GM12801 (cell line): ENCODE data around the gene ZNF778.

Experiments
- CTCF ChIP-seq: IDR thresholded peaks from one replicate; pipeline ENCODE4 v1.5.1; 2011; ENCODE audit warnings: control low read depth; ENCODE audit not compliant: insufficient read length; ENCODE audit errors: extremely low read depth

ZNF778 gene

DNA sequence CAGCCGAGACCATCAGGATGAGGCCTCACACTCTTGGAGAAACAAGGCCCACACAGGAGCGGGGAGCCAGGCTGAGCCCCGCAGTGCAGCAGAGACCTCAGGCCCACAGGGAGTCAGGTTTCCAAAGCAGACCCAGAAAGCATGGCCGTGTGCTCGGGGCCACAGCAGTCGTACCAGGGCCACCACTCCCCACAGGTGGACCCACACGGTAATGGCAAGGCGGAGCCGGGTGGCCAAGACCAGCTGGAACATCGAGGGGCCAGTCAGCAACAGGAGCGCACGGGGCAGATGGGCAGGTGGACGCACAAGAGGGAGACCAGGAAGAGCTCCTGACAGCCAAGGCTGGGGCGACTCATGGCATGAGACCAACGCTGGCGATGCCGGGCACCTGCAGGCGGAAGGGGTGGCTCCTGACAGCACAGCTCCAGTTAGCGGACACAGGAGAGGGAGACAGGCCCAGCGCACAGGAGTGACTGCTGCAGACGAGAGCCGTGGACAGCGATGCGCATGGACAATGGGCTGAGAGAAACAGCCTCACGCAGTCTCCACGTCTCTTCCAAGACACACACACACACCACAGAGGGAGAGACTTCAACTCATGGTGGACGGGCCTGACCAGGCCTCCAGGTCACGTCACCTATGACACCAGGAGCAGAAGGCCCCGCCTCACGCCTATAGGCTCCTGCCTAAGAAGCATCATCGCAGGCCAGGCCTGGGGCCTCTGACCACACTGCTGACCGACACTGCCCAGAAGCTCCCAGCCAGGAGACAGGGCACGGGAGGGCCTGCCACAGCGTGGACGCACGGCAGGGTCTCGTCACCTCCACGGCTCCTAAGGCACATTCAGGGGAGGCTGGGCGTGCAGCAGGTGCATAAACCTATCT lies 58.6 kb downstream of the ZNF778 start:
- no peak for TF ChIP-seq CTCF

DNA sequence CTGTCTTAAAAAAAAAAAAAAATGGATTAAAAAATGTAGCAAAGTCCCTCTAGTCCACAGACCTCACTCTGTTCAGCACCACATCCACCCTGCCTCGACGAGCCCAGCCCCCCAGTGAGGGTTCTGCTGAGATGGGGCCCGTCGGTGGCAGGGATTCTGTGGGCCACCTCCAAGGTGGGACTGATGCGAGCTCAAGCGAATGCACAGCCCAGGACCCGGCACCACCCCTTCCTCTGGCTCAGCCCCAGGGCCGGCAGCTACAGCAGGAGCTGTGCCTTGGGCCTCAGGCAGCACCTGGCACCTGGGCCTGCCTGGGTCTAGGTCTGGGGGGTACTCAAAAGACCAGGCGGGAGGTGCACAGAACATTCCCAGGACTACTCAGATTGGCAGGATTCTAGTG lies 59.5 kb downstream of the ZNF778 start:
- TF ChIP-seq CTCF = no peak

- TF ChIP-seq CTCF = no peak
Observed at GRCh38 chr16:89277641-89278341, 60.3 kb downstream of the ZNF778 start.

DNA sequence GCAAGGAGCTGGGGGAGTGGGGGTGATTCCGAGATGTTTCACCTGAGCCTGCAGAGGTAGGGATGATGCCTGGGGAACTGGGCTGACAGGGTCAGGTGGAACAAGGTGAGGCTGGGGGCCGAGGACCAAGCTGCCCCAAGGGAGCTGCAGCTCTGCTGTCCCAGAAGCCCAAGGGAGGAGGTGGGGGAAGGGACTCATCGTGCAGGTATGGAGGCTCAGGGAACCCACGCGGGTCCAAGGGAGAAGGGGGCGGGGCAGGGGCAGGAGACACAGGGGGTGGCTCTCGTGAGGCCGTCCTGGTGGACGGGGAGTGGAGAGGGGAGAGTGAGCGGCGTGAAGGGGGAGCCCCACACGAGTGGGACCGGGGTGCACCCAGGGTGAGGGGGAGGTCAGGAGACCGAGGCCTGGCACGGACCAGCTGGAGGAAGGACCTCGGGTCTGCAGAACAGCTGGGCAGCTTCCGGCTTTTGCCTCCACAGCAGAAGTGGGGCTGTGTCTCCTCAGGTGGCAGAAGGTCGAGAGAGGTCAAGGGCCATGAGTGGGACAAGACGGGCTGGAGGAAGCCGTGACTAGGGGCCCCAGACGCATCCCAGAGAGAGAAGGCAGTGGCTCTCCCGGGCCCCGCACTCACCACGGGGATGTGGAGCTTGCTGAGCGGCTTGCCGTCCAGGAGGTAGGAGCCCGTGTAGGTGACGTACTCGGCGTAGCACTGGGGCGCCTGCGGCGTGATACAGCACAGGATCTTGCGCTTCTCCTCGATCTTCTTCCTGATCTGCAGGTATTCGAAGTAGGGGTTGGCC lies 61.1 kb downstream of the ZNF778 start:
- no peak for TF ChIP-seq CTCF

DNA sequence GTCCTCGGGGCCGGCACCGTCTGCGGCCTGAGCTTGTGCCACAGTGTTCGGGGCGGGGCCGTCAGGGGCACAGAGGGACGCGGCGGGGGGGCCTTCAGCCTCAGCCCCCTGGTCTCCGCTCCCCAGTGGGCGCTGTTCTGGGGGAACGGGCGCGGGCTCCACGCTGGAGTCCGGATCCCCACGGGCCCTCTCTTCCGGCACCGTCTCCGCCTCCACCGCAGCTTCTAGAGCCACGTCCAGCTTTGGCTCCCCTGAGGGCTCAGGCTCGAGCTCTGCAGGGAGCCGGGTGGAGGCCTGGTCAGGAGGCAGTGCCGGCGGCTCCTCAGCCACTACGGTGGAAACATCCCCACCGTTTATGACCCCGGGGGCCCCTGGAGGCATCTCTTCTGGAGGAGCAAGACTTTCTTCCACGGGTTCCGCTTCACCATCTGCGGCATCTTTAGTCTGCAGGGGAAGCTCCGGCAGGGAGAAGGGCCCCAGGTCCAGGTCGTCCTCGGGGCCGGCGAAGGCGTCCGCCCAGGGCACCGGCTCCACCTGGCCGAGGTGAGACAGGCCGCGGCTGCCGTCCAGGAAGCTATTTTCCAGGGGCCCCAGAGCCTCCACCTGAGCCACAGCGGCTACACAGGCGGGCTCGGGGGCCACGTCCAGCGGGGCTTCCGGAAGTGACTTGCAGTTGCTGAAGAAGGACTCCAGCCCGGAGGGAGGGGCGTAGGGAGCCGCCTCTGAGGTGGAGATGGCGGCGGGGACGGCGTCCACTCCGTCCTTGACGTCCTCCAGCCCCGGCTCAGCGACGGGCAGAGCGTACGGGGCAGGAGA lies 62.4 kb downstream of the ZNF778 start:
- no peak for TF ChIP-seq CTCF

DNA sequence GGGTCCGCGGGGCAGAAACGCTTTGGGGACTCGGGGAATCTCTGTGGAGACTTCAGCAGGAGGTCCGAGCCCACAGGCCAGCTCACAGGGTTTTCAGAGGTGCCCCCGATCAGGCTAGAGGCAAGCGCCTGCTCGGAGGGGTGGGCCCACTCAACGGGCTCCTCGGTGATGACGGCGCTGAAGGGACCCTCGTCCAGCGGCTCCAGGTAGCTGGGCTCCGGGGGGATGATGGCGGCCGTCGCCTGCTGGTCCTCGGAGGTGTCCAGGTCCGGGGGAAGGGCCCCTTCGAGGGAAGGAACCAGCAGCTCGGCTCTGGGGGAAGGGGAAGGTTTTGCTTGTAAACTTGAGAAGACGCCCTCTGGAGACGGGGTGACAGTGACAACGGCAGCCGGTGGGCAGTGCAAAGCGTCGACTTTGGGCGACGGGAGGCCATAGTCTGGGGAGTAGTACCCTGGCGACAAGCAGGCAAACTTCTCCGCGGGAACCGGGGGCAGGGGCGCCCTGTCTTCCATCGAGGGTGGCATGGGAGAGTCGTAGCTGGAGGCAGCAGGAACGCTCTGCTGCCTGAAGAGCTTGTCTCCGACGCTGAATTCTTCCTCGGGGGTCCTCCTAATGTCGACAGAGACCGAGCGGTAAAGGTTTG lies 63.2 kb downstream of the ZNF778 start:
- TF ChIP-seq CTCF = no peak
